GM12878 (cell line): ENCODE data around the gene RHOF. TPM values are rescaled to one million over a fixed set of nuclear protein-coding genes. Genes with fewer than 3 reads are reported as not detected.
A peak's percentile ranks its signal among the peaks of the same experiment; 100 is the strongest.

Experiments
- BCL11A ChIP-seq: IDR thresholded peaks from 2 replicates; pipeline ENCODE4 v1.6.1; 2011; ENCODE audit warnings: low read depth, low read length
- EP300 ChIP-seq, 2 experiments: fragments of 150-350 bp in 1 of 2; IDR thresholded peaks; 2 replicates each; pipeline ENCODE4 v1.6.1; 2011 to 2012; ENCODE audit warnings: low read depth in 2 of 2, low read length in 2 of 2, borderline replicate concordance in 1 of 2, improper control_type of control experiment in 1 of 2, inconsistent platforms in 1 of 2; ENCODE audit not compliant: control insufficient read depth in 1 of 2
- LARP7 ChIP-seq: fragments of 450-650 bp; IDR thresholded peaks from 2 replicates; pipeline ENCODE4 v1.6.1; 2017; ENCODE audit warnings: mild to moderate bottlenecking
- MEF2A ChIP-seq: IDR thresholded peaks from 2 replicates; pipeline ENCODE4 v1.6.1; 2011; ENCODE audit warnings: low read depth, mild to moderate bottlenecking, low read length, moderate library complexity; ENCODE audit not compliant: insufficient read depth
- NR2F1 ChIP-seq: fragments of 450-650 bp; conservative IDR thresholded peaks from 2 replicates; pipeline ENCODE4 v1.6.1; 2017; ENCODE audit warnings: mild to moderate bottlenecking
- POLR2A ChIP-seq: IDR thresholded peaks from 2 replicates; pipeline ENCODE4 v1.6.1; 2011; ENCODE audit warnings: low read depth, mild to moderate bottlenecking, low read length
- RAD21 ChIP-seq: IDR thresholded peaks from 2 replicates; pipeline ENCODE4 v1.6.1; 2011; ENCODE audit warnings: mild to moderate bottlenecking, low read depth, low read length, moderate library complexity; ENCODE audit not compliant: insufficient read depth
- RB1 ChIP-seq: fragments of 450-650 bp; formaldehyde crosslinking; IDR thresholded peaks from 2 replicates; pipeline ENCODE4 v1.6.1; 2017; ENCODE audit warnings: mild to moderate bottlenecking, borderline replicate concordance
- SMARCA5 ChIP-seq: fragments of 450-650 bp; IDR thresholded peaks from 2 replicates; pipeline ENCODE4 v1.6.1; 2017; ENCODE audit warnings: mild to moderate bottlenecking
- STAT1 ChIP-seq: fragments of 450-650 bp; conservative IDR thresholded peaks from 2 replicates; pipeline ENCODE4 v1.6.1; 2014; ENCODE audit warnings: antibody characterized with exemption, mild to moderate bottlenecking
- TCF3 ChIP-seq: IDR thresholded peaks from 2 replicates; pipeline ENCODE4 v1.6.1; 2012; ENCODE audit warnings: low read depth, mild to moderate bottlenecking, low read length, borderline replicate concordance; ENCODE audit not compliant: insufficient read depth
- YBX1 ChIP-seq: fragments of 450-650 bp; IDR thresholded peaks from 2 replicates; pipeline ENCODE4 v1.6.1; 2016; ENCODE audit warnings: antibody characterized with exemption
- ZNF207 ChIP-seq: fragments of 450-650 bp; IDR thresholded peaks from 2 replicates; pipeline ENCODE4 v1.6.1; 2014; ENCODE audit warnings: antibody characterized with exemption, mild to moderate bottlenecking, borderline replicate concordance
- polyA plus RNA-seq, 11 experiments: library from polyadenylated mRNA; depleted of rRNA in 4 of 11; unstranded in 6 of 11; stranded (reverse) in 5 of 11; fragments of >200 nt; fragmentation: Nextera tagmentation in 4 of 11; fragmentation: Illumina TruSeq in 1 of 11; extraction: Ambion mirVana in 4 of 11; extraction: Trizol in 1 of 11; gene quantifications; 1 replicate in 1 of 11; 2 replicates in 10 of 11; pipeline versions ENCODE4 v1.2.1 to v1.2.3, GENCODE V29; 2011 to 2016; ENCODE audit warnings: inconsistent platforms in 2 of 11, missing spikeins in 2 of 11, low read depth in 1 of 11
- total RNA-seq, 4 experiments: library from RNA; depleted of rRNA in 3 of 4; stranded (reverse); fragments of >200 nt in 3 of 4; fragmentation: Illumina TruSeq in 1 of 4; extraction: Trizol in 1 of 4; gene quantifications; 2 replicates each; pipeline versions ENCODE4 v1.2.1 to v1.2.3, GENCODE V29; 2013 to 2021
- TF ChIP-seq, protein P1 (sequence below): fragments of 450-650 bp; IDR thresholded peaks from 2 replicates; pipeline ENCODE4 v1.6.1; 2017; ENCODE audit warnings: mild to moderate bottlenecking, low read depth, inconsistent platforms; ENCODE audit not compliant: poor library complexity, severe bottlenecking
- TF ChIP-seq, protein P2 (sequence below): IDR thresholded peaks from 2 replicates; pipeline ENCODE4 v1.6.1; 2011; ENCODE audit warnings: low read depth, mild to moderate bottlenecking, low read length, moderate library complexity, borderline replicate concordance; ENCODE audit errors: extremely low read depth
- TF ChIP-seq, protein P3 (sequence below): fragments of 450-650 bp; formaldehyde crosslinking; IDR thresholded peaks from 2 replicates; pipeline ENCODE4 v1.5.0; 2022; ENCODE audit warnings: mild to moderate bottlenecking, missing genetic modification characterization
- TF ChIP-seq, protein P4 (sequence below): fragments of 450-650 bp; IDR thresholded peaks from 2 replicates; pipeline ENCODE4 v1.6.1; 2017; ENCODE audit warnings: mild to moderate bottlenecking, moderate library complexity

RHOF gene
- total and polyA plus RNA-seq, 10 of the 15 experiments (the other 5 are each of a cell fraction or from before 2014, with no cell fraction given), result 6.1 to 78.7 (median 39.7) TPM

DNA sequence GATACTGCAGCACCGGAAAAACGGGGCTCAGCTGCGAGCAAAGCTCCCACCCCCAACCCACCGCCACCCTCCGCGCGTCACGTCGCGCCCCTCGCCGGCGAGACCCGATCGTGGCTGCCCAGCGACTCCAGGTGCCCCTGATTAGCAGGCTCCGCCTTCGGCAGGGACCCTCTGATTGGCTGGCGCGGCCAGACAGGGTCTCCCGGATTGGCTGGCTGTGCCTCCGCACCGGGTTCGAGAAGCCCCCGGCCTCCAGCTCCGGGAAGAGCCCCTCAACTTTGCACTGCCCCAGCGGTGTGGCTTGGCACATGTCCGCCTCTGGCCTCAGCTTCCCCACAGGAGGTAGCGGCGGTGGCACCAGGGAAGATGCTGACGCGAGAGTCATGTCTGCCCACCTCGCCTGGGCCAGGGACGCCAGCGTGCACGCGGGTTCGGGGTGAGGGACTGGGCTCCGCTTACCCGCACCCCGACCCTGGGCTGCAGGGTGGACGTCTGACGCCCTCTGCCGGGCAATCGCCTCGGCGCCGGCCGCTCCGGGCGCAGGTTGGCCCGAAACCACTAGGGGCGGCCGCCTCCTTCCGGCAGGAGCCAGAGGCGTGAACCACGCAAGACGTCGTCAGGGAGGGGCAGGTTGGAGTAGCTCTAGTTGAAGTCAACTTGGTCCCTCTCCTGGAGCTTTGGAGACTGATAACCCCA lies 498 bp upstream of the RHOF start (continued):
- TF ChIP-seq RAD21, result peak; percentile 90
- TF ChIP-seq RB1, result peak; percentile 89
- peak; percentile 84 for TF ChIP-seq LARP7
- TF ChIP-seq, protein P1, sequence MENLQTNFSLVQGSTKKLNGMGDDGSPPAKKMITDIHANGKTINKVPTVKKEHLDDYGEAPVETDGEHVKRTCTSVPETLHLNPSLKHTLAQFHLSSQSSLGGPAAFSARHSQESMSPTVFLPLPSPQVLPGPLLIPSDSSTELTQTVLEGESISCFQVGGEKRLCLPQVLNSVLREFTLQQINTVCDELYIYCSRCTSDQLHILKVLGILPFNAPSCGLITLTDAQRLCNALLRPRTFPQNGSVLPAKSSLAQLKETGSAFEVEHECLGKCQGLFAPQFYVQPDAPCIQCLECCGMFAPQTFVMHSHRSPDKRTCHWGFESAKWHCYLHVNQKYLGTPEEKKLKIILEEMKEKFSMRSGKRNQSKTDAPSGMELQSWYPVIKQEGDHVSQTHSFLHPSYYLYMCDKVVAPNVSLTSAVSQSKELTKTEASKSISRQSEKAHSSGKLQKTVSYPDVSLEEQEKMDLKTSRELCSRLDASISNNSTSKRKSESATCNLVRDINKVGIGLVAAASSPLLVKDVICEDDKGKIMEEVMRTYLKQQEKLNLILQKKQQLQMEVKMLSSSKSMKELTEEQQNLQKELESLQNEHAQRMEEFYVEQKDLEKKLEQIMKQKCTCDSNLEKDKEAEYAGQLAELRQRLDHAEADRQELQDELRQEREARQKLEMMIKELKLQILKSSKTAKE, result peak; percentile 17
- TF ChIP-seq SMARCA5, result peak; percentile 99
- TF ChIP-seq, protein P2, sequence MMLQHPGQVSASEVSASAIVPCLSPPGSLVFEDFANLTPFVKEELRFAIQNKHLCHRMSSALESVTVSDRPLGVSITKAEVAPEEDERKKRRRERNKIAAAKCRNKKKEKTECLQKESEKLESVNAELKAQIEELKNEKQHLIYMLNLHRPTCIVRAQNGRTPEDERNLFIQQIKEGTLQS, result no peak; the same call in 1 of the 2 replicates
- TF ChIP-seq POLR2A, result peak; percentile 73
- peak; percentile 98; the same call in 1 of the 2 replicates for TF ChIP-seq STAT1
- 0 out of 2 replicates have a peak, but pooled peaks have one; percentile 16 for TF ChIP-seq BCL11A
- no peak for TF ChIP-seq EP300 (IDR thresholded peaks at IDR 0.05; ENCODE audit: borderline replicate concordance in 1 of 2, control insufficient read depth in 1 of 2, low read depth in 2 of 2, low read length in 2 of 2)
- peak; percentile 74 for TF ChIP-seq NR2F1
- TF ChIP-seq, protein P3, sequence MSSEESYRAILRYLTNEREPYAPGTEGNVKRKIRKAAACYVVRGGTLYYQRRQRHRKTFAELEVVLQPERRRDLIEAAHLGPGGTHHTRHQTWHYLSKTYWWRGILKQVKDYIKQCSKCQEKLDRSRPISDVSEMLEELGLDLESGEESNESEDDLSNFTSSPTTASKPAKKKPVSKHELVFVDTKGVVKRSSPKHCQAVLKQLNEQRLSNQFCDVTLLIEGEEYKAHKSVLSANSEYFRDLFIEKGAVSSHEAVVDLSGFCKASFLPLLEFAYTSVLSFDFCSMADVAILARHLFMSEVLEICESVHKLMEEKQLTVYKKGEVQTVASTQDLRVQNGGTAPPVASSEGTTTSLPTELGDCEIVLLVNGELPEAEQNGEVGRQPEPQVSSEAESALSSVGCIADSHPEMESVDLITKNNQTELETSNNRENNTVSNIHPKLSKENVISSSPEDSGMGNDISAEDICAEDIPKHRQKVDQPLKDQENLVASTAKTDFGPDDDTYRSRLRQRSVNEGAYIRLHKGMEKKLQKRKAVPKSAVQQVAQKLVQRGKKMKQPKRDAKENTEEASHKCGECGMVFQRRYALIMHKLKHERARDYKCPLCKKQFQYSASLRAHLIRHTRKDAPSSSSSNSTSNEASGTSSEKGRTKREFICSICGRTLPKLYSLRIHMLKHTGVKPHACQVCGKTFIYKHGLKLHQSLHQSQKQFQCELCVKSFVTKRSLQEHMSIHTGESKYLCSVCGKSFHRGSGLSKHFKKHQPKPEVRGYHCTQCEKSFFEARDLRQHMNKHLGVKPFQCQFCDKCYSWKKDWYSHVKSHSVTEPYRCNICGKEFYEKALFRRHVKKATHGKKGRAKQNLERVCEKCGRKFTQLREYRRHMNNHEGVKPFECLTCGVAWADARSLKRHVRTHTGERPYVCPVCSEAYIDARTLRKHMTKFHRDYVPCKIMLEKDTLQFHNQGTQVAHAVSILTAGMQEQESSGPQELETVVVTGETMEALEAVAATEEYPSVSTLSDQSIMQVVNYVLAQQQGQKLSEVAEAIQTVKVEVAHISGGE (CRISPR knock-in tag), result no peak
- TF ChIP-seq, protein P4, sequence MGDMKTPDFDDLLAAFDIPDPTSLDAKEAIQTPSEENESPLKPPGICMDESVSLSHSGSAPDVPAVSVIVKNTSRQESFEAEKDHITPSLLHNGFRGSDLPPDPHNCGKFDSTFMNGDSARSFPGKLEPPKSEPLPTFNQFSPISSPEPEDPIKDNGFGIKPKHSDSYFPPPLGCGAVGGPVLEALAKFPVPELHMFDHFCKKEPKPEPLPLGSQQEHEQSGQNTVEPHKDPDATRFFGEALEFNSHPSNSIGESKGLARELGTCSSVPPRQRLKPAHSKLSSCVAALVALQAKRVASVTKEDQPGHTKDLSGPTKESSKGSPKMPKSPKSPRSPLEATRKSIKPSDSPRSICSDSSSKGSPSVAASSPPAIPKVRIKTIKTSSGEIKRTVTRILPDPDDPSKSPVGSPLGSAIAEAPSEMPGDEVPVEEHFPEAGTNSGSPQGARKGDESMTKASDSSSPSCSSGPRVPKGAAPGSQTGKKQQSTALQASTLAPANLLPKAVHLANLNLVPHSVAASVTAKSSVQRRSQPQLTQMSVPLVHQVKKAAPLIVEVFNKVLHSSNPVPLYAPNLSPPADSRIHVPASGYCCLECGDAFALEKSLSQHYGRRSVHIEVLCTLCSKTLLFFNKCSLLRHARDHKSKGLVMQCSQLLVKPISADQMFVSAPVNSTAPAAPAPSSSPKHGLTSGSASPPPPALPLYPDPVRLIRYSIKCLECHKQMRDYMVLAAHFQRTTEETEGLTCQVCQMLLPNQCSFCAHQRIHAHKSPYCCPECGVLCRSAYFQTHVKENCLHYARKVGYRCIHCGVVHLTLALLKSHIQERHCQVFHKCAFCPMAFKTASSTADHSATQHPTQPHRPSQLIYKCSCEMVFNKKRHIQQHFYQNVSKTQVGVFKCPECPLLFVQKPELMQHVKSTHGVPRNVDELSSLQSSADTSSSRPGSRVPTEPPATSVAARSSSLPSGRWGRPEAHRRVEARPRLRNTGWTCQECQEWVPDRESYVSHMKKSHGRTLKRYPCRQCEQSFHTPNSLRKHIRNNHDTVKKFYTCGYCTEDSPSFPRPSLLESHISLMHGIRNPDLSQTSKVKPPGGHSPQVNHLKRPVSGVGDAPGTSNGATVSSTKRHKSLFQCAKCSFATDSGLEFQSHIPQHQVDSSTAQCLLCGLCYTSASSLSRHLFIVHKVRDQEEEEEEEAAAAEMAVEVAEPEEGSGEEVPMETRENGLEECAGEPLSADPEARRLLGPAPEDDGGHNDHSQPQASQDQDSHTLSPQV, result peak; percentile 97
- TF ChIP-seq TCF3, result peak; percentile 79; the same call in 1 of the 2 replicates
- TF ChIP-seq YBX1, result no peak
- peak; percentile 87; the same call in 1 of the 2 replicates for TF ChIP-seq ZNF207
- peak; percentile 73; the same call in 1 of the 2 replicates for TF ChIP-seq MEF2A
